A204.1 (cell line): Measurements from ENCODE around the gene ADIPOR2.
"Not testable (repeated sequence)": the region's sequence is repeated elsewhere in the genome, so short reads cannot be mapped to it uniquely, and the experiment has no call there.

Experiments
- FAIRE-seq: peaks from 2 replicates; lab custom pipeline; 2012; peaks lifted over from hg19 to GRCh38; lab: Jason Lieb, UNC

The ADIPOR2 gene

GRCh38 chr12:1815108-1815507, 124.2 kb downstream of the ADIPOR2 start:
- no peak for FAIRE-seq

GRCh38 chr12:1815814-1816729, 125.2 kb downstream of the ADIPOR2 start:
- no peak for FAIRE-seq

GRCh38 chr12:1816730-1817348, 126.0 kb downstream of the ADIPOR2 start:
- FAIRE-seq = no peak

- FAIRE-seq = not testable (repeated sequence)
Observed at GRCh38 chr12:1817928-1818327, 127.1 kb downstream of the ADIPOR2 start.

- FAIRE-seq = no peak
Observed at GRCh38 chr12:1819050-1819449, 128.2 kb downstream of the ADIPOR2 start.

- FAIRE-seq = no peak
Observed at GRCh38 chr12:1819571-1819970, 128.7 kb downstream of the ADIPOR2 start.

GRCh38 chr12:1820191-1820895, 129.5 kb downstream of the ADIPOR2 start, which contains the start of gene LRTM2:
TSS of gene LRTM2 (plus strand) at chr12:1820565. CDS start at chr12:1828149, 7,584 bp downstream.
- FAIRE-seq = no peak

GRCh38 chr12:1820896-1821291, 130.0 kb downstream of the ADIPOR2 start:
- no peak for FAIRE-seq

GRCh38 chr12:1821805-1822204, 130.9 kb downstream of the ADIPOR2 start:
- no peak for FAIRE-seq

- FAIRE-seq = no peak
Observed at GRCh38 chr12:1822699-1823098, 131.8 kb downstream of the ADIPOR2 start.

- FAIRE-seq = no peak
Observed at GRCh38 chr12:1823237-1823636, 132.4 kb downstream of the ADIPOR2 start.

- no peak for FAIRE-seq
Observed at GRCh38 chr12:1825382-1826102, 134.7 kb downstream of the ADIPOR2 start.

- FAIRE-seq = no peak
Observed at GRCh38 chr12:1826401-1826800, 135.5 kb downstream of the ADIPOR2 start.

GRCh38 chr12:1826867-1827705, 136.2 kb downstream of the ADIPOR2 start:
- FAIRE-seq = no peak

GRCh38 chr12:1827826-1828805, 137.2 kb downstream of the ADIPOR2 start:
- FAIRE-seq = no peak

GRCh38 chr12:1828856-1829255, 138.0 kb downstream of the ADIPOR2 start:
- FAIRE-seq = no peak

GRCh38 chr12:1829306-1829900, 138.5 kb downstream of the ADIPOR2 start:
- FAIRE-seq = no peak

- FAIRE-seq = no peak
Observed at GRCh38 chr12:1830401-1830845, 139.6 kb downstream of the ADIPOR2 start.
